Panc1 (cell line): ENCODE results near the gene TNPO1. TPM values are rescaled to one million over a fixed set of nuclear protein-coding genes. Genes with fewer than 3 reads are reported as not detected.

Source experiments
- ATAC-seq: fragments of 200-7000 bp; cut with Tn5 transposase; 2 replicates; pipeline ENCODE4 v1.9.1; 2020; ENCODE audit warnings: mild to moderate bottlenecking, moderate library complexity
- BruUV-seq: library from RNA; stranded (reverse); fragments of 400-500 nt; replicated peaks from 2 replicates; lab custom pipeline; 2021; lab: Mats Ljungman, UMichigan
- CTCF ChIA-PET: fragments of 300-600 bp; sonication (Branson Sonifier 250); formaldehyde crosslinking; loops from one replicate; lab custom pipeline; 2022; ENCODE audit warnings: antibody characterized with exemption; lab: Charles Lee
- POLR2A ChIA-PET: fragments of 300-600 bp; sonication (Branson Sonifier 250); formaldehyde crosslinking; loops from one replicate; lab custom pipeline; 2022; ENCODE audit warnings: antibody characterized with exemption; lab: Charles Lee
- DNase-seq: peaks from one replicate; pipeline ENCODE4 v3.0.0-alpha.2; 2010; ENCODE audit warnings: low read depth, low spot score
- H3K27ac ChIP-seq: 2 replicates; pipeline ENCODE4 v1.5.1; 2011; ENCODE audit warnings: mild to moderate bottlenecking, low read length, inconsistent platforms
- H3K27me3 ChIP-seq: fragments of 200-500 bp; sonication (Bioruptor generic); 2 replicates; pipeline ENCODE4 v1.6.0; 2014; ENCODE audit warnings: low read length, inconsistent platforms; ENCODE audit not compliant: control insufficient read depth, insufficient read depth
- H3K36me3 ChIP-seq: fragments of 200-500 bp; sonication (Bioruptor generic); 2 replicates; pipeline ENCODE4 v1.5.1; 2014; ENCODE audit warnings: inconsistent platforms, mild to moderate bottlenecking, low read length, moderate library complexity; ENCODE audit not compliant: control insufficient read depth, insufficient read depth
- H3K4me1 ChIP-seq: 2 replicates; pipeline ENCODE4 v1.5.1; 2011; ENCODE audit warnings: inconsistent platforms, mild to moderate bottlenecking, low read length, moderate library complexity; ENCODE audit not compliant: control insufficient read depth, insufficient read depth
- H3K4me3 ChIP-seq, 2 experiments: 2 replicates each; pipeline ENCODE4 v1.5.1; 2011 to 2012; ENCODE audit warnings: low read depth in 2 of 2, low read length in 2 of 2, mild to moderate bottlenecking in 2 of 2, inconsistent platforms in 1 of 2, moderate library complexity in 1 of 2
- H3K9me3 ChIP-seq: fragments of 200-500 bp; sonication (Bioruptor generic); 2 replicates; pipeline ENCODE4 v1.5.1; 2014; ENCODE audit warnings: low read depth, mild to moderate bottlenecking, inconsistent platforms, low read length, moderate library complexity; ENCODE audit not compliant: control insufficient read depth, insufficient read depth
- POLR2AphosphoS5 ChIP-seq: IDR thresholded peaks from 2 replicates; pipeline ENCODE4 v1.6.1; 2012; ENCODE audit warnings: mild to moderate bottlenecking, low read depth, low read length, moderate library complexity
- REST ChIP-seq, 2 experiments: IDR thresholded peaks; 2 replicates each; pipeline ENCODE4 v1.6.1; 2011 to 2012; ENCODE audit warnings: low read depth in 2 of 2, control low read depth in 1 of 2, low read length in 1 of 2, mild to moderate bottlenecking in 1 of 2, moderate library complexity in 1 of 2; ENCODE audit not compliant: insufficient read depth in 1 of 2
- SIN3A ChIP-seq: IDR thresholded peaks from 2 replicates; pipeline ENCODE4 v1.6.1; 2012; ENCODE audit warnings: low read depth, mild to moderate bottlenecking, low read length, moderate library complexity, borderline replicate concordance; ENCODE audit not compliant: insufficient read depth
- TCF7L2 ChIP-seq: IDR thresholded peaks from 2 replicates; pipeline ENCODE4 v1.6.1; 2011; ENCODE audit warnings: mild to moderate bottlenecking, low read depth, low read length, inconsistent platforms
- in situ Hi-C: cut with HindIII; loops from 2 replicates; pipeline ENCODE4 v1.10.0; 2016; ENCODE audit warnings: low sequenced_read_pairs, low pct_unique_long_range_greater_than_20kb
- intact Hi-C: fragments of 100-400 bp; cut with micrococcal nuclease; formaldehyde crosslinking; loops from one replicate; pipeline ENCODE4 v1.10.0; 2022; ENCODE audit not compliant: unreplicated experiment
- total RNA-seq: library from RNA; stranded (reverse); gene quantifications from one replicate; pipeline ENCODE4 v1.2.1, GENCODE V29; 2021; ENCODE audit not compliant: unreplicated experiment
- TF ChIP-seq, protein P1 (sequence below): fragments of 450-650 bp; IDR thresholded peaks from 2 replicates; pipeline ENCODE4 v1.5.1; 2017; ENCODE audit warnings: mild to moderate bottlenecking

The TNPO1 gene
- total RNA-seq, 1 experiment from 2014 or later, result 169 TPM

DNA sequence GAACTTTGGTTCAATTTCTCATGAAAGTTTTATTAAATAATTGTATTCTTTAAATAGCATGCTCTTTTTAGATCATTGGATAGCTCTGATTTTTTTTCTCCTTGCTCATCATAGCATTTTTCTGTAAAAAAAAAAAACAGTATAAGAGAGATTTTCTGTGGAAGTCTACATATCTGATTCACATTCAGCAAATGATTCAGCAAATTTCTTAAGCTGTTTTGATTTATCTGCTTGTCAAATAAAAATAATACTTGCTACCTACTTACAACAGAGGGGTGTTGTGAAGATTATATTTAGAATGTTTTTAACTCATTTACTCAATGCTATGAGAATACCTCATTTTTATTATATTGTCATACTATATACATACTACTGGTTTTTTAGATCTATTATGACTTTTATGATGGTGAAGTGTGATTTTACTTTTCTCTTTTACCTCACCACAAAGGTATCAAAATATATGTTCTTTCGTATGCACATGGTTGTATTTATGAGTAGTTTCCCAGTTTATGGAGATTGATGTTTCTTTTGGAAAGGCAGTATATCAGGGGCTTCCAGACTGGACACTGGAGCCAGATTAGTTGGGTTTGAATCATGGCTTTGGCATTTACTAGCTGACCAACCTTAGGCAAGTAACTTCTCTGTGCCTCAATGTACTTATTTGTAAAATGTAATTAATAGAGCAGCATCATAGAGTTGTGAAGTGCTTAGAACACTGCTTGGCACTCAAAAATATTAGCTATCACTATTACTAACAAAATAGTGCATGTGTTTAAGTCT is 25.5 kb downstream of the TNPO1 start:
- ChIA-PET POLR2A (interaction anchor here (0.7 kb wide), 1 partner anchor 30 kb away, joined by 4 read pairs; no protein-coding TSS in a partner anchor), CTCF (no interaction called here)
- DNase-seq, result no peak
- H3K4me3 ChIP-seq, result no peak overlapping the region
- intact Hi-C loops, result no loop called here
- no peak for TF ChIP-seq TCF7L2
- TF ChIP-seq, protein P1, sequence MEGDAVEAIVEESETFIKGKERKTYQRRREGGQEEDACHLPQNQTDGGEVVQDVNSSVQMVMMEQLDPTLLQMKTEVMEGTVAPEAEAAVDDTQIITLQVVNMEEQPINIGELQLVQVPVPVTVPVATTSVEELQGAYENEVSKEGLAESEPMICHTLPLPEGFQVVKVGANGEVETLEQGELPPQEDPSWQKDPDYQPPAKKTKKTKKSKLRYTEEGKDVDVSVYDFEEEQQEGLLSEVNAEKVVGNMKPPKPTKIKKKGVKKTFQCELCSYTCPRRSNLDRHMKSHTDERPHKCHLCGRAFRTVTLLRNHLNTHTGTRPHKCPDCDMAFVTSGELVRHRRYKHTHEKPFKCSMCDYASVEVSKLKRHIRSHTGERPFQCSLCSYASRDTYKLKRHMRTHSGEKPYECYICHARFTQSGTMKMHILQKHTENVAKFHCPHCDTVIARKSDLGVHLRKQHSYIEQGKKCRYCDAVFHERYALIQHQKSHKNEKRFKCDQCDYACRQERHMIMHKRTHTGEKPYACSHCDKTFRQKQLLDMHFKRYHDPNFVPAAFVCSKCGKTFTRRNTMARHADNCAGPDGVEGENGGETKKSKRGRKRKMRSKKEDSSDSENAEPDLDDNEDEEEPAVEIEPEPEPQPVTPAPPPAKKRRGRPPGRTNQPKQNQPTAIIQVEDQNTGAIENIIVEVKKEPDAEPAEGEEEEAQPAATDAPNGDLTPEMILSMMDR, result no peak
- TF ChIP-seq POLR2AphosphoS5, result no peak
- TF ChIP-seq SIN3A, result no peak
- TF ChIP-seq REST (IDR thresholded peaks at IDR 0.05; ENCODE audit: insufficient read depth in 1 of 2, low read depth in 2 of 2, low read length in 1 of 2), result no peak
- no peaks in the 10 kb centered on the region for H3K36me3 ChIP-seq
- peak overlapping the region; percentile 18; the same call in 1 of the 2 replicates for H3K27ac ChIP-seq
- peaks cover 55% of the 10 kb centered on the region for H3K4me1 ChIP-seq
- no TSS peak for BruUV-seq
- H3K9me3 ChIP-seq, result no peaks in the 10 kb centered on the region
- in situ Hi-C loops, result no loop called here
- ATAC-seq, result 0 out of 2 replicates have a peak, but pooled peaks have one; percentile 32
- no peaks in the 10 kb centered on the region for H3K27me3 ChIP-seq

GRCh38 chr5:72842816-72843215 is 26.4 kb downstream of the TNPO1 start:
- ChIA-PET POLR2A (no interaction called here), CTCF (no interaction called here)
- DNase-seq, result peak; percentile 73
- no TSS peak for BruUV-seq
- peak overlapping the region; percentile 18; the same call in 1 of the 2 replicates for H3K27ac ChIP-seq
- peak; percentile 86 for ATAC-seq
- TF ChIP-seq, protein P1, result peak; percentile 61
- TF ChIP-seq POLR2AphosphoS5, result no peak
- intact Hi-C loops (no loop called here), in situ Hi-C loops (no loop called here)
- peaks cover 63% of the 10 kb centered on the region for H3K4me1 ChIP-seq
- no peaks in the 10 kb centered on the region for H3K9me3 ChIP-seq
- H3K4me3 ChIP-seq, result no peak overlapping the region
- no peaks in the 10 kb centered on the region for H3K36me3 ChIP-seq
- H3K27me3 ChIP-seq, result no peaks in the 10 kb centered on the region
